A549 treated with RU486 at 1 μM for 4 hours (cell line): Measurements from ENCODE around the gene HOXB4. TPM values are rescaled to one million over a fixed set of nuclear protein-coding genes. Genes with fewer than 3 reads are reported as not detected.

Experiments
- total RNA-seq: library from RNA; stranded (reverse); fragments of 200-300 nt; extraction: Qiagen RNA extraction; gene quantifications from 5 replicates; pipeline ENCODE4 v1.2.3, GENCODE V29; 2022; ENCODE audit warnings: low read depth

HOXB4 gene
- 0.09 to 0.15 TPM (median 0.12 TPM) in 3 of 5 replicates, not detected in the others for total RNA-seq

DNA sequence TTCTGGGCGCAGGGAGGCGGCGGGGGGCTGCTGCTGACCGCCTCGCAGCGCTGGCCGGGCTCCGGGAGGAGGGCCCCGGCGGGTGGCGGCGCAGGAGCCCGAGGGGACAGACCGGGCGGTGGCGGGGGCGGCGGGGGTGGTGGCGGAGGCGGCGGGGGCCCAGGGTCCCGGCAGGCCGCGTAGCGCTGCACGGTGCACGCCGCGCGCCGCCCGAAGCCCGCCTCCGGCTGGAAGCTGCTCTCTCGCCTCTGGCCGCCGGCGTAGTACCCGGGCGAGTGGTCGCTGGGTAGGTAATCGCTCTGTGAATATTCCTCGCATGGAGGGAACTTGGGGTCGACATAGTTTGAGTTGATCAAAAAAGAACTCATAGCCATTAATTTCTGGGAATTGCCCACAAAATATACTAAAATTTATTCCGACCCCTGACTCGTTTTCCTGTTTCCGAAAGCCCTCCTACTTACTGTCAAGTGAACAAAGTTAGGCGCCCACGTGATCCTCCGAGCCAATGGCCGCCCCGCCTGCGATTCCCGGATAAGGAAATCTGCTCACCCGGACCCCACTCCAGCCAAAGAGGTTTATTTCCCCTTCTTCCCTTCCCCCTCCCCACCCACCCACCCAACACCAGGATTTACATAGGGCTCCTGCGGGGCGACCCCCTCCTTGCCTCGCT, at the start of gene HOXB4:
Gene HOXB4, minus strand, starts transcription at position 405 of the 670 bp plus-strand sequence. Its CDS starts 31 bp downstream, at position 374.

DNA sequence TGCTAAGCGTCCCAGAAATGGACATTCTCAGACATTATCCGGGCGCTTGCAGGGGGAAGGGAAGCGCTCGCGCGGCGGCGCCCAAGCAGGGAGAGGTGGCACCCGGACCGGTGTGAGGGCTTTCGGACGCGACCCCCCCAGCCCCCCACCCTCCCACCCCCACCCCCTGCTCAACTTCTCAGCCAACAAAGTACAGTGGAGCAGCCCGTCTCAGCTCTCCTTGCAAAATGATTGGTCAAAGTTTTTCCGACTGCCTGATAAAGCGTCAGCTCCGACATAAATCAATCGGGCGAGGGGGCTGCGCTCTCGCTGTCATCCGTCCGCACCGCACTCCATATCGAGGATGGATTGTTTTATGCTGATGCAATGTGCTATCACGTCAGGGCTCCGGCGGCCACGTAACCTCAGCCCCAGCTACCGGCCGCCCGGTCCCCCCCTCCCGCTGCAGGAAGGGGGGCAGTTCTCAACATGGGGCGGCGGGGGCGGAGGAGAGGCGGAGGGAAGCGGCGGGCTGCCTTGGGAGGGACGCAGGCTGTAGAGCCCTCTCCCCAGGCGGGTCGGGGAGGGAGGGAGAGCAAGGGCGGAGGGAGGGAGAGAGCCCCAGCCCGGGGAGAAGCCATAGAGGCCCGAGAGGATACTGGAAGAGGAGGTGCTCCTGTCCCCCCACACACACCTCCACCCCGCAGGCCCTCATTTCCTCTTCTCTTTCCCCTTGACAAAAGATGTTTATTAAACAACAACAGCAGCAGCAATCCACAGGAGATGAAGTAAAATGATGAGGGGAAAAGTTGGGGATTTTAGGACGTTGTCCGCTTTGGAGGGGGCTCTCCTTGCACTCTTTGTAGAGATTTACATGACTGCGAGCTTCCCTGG, 48.3 kb upstream of the HOXB4 start, which contains the start of gene HOXB9:
Gene HOXB9, minus strand, starts transcription at position 114 of the 873 bp plus-strand sequence. Its CDS starts 89 bp downstream, at position 25.

DNA sequence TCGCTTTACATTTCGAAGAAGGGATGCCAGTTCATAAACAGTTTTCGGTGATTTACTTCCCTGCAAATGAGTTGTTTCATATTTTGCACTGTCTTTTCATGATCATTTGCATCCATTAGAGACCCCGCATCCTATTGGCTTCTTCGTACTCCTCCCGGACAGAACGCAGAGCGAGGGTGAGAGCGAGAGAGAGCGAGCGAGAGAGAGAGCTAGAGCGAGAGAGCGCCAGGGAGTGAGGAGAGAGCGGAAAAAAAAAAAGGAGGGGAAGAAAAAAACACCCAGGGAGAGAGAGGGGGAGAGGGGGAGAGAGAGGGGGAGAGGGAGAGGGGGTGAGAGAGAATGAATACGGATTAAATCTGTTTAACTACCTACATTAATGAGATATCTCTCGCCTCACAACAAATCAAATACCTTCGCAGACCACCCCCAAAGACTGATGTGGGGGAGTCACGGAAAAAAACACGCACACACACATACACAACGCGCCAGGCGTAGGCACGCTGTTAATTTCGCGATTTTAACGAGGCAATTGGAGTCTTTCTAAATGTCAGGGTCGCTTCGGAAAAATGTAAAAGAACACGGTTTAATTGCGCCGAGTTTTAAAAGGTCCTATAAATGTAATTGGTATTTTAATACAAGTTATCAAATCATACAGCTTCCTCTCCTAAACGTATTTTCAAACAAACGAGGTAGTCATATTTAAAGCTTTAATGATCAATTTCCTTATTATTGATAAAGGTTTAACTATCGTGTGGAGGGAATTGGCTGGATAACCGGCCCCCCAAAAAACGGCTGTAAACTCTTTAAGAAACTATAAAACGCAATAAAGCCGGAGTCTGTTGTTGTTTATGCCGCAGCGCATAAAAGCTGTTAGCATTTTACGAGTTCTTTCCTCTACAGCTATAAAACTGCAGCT, 37.2 kb upstream of the HOXB4 start, which contains the start of gene HOXB8:
Gene HOXB8, minus strand, starts transcription at position 246 of the 916 bp plus-strand sequence. CDS start 588 bp downstream, outside the sequence.

DNA sequence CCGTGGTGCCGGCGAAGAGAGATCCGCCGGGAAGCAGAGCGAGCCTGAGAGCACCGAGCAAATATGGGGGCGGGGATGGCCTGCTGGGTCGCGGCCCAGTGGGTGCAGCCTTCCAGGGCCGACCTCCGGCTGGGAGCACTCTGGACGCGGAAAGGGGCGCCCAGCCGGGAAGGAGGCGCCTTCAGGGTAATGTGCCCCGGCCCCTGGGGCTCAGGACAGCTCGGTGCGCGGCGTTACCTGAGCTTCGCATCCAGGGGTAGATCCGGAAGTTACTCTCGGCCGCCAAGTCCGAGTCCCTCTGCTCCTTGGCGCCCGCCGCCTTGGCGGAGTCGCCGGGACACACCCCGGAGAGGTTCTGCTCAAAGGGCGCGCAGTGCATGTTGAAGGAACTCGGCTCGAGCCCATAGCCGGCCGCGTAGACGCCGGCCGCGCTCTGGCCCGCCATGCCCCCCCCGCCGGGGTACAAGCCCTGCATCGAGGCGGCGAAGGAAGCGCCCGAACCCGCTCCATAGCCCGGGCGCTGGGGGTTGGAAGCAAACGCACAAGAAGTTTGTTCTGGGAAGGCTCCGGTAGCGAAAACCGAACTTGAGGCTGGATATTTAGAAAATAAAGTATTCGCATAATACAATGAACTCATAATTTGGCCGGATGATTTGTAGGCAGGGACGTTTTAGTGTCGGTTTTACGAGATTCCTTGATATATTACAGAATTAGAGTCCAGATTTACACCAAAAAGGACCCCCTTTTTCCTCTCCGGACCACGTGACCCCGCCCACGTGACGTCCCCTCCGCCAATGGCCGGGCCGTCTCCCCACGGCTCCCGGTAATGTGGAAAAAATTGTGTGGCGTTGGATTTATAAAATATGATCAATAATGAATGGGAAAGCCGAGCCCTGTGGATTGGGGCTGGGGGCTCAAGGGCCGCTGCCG, 32.4 kb upstream of the HOXB4 start, which contains the start of gene HOXB7:
Gene HOXB7, minus strand, starts transcription at position 736 of the 930 bp plus-strand sequence. Its CDS starts 99 bp downstream, at position 637.

DNA sequence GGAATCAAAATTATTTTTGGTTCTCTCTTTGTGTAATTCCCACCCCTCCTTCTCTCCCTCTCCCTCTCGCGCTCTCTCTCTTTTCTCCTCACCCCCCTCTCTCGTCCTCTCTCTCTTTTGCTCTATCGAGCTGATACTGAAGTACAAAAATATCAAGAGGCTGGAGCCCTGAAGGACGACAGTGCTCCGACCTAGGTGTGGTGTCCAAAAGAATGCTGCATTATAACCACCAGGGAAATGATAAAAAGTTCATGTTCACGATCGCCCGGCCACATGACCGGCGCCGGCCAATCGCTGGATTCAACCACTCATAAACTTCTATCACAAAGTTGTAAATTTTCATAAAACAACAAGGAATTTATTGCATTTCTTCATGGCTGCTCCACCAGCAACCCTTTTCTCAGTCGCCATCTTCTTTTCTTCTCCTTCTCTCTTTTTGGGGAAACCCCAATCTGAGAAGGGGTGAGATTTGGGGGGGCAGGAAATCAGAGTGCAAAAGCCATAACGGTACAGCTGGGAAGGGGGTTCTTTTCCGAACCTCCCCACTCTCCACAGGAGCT, 26.7 kb upstream of the HOXB4 start, which contains the start of gene HOXB6:
Gene HOXB6, minus strand, starts transcription at position 217 of the 560 bp plus-strand sequence. CDS start 6,836 bp downstream, outside the sequence.

DNA sequence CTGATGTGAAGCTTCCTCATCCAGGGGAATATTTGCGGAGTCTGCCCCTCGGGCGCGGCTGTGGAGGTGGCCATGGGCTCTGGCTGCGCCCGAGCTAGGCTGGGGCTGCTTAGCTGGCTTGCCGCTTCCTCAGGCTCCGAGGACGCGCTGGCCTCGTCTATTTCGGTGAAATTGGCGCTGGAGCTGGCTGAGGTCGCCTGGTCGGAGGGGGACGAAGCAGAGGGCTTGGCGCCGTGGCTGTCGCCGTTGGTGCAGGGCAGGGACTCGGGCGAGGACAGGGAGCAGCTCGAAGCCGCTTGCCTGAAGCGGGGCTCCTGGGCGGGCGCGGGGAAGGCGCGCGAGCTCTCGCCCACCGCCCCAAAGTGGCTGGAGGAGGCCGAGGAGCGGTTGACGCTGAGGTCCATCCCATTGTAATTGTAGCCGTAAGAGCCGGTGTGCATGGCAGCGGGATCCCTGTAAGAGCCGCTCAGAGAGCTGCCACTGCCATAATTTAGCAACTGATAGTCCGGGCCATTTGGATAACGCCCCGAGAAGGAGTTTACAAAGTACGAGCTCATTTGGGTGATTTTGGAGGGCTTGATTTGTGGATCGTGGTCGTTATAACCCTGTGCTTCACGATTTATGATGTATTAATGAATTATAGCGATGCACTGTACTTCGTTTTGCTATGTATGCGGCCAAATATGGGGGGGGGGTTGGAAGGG, 15.1 kb upstream of the HOXB4 start, which contains the start of gene HOXB5:
Gene HOXB5, minus strand, starts transcription at position 654 of the 704 bp plus-strand sequence. Its CDS starts 97 bp downstream, at position 557.

DNA sequence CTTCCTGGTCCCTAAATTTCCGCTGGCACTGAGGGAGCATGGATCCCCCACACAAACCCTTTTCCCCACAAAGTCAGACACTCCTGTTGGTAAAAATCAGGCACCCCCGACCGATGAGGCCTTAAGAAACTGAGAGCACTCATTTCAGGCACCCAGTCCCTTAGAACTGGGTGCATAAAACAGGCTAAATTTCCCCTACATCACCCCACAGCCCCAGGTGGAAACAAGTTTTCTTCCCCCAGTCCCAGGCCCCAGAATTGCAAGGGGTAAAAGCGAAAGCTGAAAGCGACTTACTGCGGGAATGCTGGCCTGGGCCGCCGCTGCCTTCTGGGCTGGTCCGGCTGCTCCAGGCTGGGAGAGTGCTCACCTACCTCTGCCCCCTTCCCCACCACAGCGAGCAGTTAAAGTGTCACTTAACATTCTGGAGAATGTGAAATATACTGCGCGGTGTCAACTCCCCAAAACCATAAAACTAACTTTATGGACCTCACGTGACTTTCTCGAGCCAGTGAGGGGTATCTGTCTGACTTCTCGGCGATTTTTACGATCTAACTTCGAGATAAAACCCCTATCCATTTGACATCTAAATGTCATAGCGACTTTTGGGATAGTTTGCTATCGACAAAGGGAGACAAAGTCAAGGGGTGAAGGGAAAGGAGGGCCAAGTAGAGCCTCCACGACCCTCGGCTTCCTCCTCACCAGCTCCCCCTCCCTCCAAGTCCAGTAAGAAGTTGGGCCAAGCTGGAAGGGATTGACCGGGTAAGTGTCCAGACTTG, 11.9 kb upstream of the HOXB4 start, which contains the start of gene HOXB3:
Gene HOXB3, minus strand, starts transcription at position 411 of the 776 bp plus-strand sequence. CDS start 37,767 bp downstream, outside the sequence.

DNA sequence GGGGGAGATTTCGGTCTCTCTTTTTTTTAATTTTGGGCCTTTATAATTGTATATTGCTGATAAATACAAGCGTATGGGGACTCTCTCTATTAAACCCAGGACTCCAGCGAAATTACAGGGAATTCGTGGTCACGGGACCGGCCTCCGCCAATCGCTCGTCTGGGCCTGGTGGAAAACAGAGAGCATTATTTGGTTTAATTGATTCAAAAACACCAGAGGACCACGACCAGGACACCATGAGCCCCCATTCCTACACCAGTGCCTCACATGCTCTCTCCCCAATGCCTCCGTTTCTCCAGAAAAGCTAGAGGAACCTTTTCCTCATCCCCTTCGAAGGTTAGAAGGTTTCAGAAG, 33.2 kb downstream of the HOXB4 start, which contains the start of gene HOXB2:
Gene HOXB2, minus strand, starts transcription at position 88 of the 354 bp plus-strand sequence. CDS start 198 bp downstream, outside the sequence.

DNA sequence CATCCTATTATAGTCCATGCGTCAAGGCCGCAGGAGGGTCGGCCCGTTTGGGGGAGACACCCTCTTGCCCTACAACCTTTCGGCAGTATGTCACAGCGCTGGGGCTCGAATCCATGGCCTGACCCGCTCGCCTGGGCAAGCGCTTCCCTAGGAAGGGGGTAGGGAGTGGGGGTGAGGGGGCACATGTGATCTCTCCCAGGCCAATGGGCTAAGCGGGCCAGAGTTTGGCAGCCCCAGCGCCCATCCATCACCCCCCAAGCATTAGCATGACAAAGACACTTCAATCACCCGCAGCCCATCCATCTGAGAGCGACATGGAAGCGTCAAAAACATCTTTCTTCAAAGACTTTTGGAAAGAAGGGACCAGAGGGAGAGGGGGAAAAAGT, 47.3 kb downstream of the HOXB4 start, which contains the start of gene HOXB1:
Gene HOXB1, minus strand, starts transcription at position 125 of the 386 bp plus-strand sequence. Its CDS starts 107 bp downstream, at position 18.

Other genes with a start within 250 kb of the HOXB4 start
- gene SKAP1, start 148.1 kb downstream of the HOXB4 start, total RNA-seq, result 0.08 TPM in 1 of 5 replicates, not detected in the others
- not detected in 5 replicates for gene HOXB1, start 47.3 kb downstream of the HOXB4 start, total RNA-seq
- 0.43 to 1.1 TPM (median 0.53 TPM) in 5 replicates for gene HOXB2, start 33.2 kb downstream of the HOXB4 start, total RNA-seq
- gene HOXB3, start 11.9 kb upstream of the HOXB4 start, total RNA-seq, result 3.9 to 6.7 TPM (median 4.8 TPM) in 5 replicates
- 1.5 to 2.9 TPM (median 2.5 TPM) in 5 replicates for gene HOXB5, start 15.4 kb upstream of the HOXB4 start, total RNA-seq
- 4.0 to 6.9 TPM (median 5.4 TPM) in 5 replicates for gene HOXB6, start 26.6 kb upstream of the HOXB4 start, total RNA-seq
- gene HOXB7, start 32.7 kb upstream of the HOXB4 start, total RNA-seq, result 31.1 to 41.0 TPM (median 33.2 TPM) in 5 replicates
- 7.8 to 12.5 TPM (median 10.2 TPM) in 5 replicates for gene HOXB8, start 36.9 kb upstream of the HOXB4 start, total RNA-seq
- 7.5 to 8.8 TPM (median 8.6 TPM) in 5 replicates for gene HOXB9, start 48.0 kb upstream of the HOXB4 start, total RNA-seq
- not detected in 5 replicates for gene PRAC1, start 144.2 kb upstream of the HOXB4 start, total RNA-seq
- gene PRAC2, start 144.8 kb upstream of the HOXB4 start, total RNA-seq, result not detected in 5 replicates
- 1.6 to 2.4 TPM (median 2.2 TPM) in 5 replicates for gene HOXB13, start 150.4 kb upstream of the HOXB4 start, total RNA-seq
- gene TTLL6, start 238.9 kb upstream of the HOXB4 start, total RNA-seq, result 0.48 to 0.97 TPM (median 0.71 TPM) in 5 replicates